Activated T-cell treated with anti-CD3 and anti-CD28 coated beads, Interleukin-2, amount 50 U/mL, for 1 hour (primary cell): ENCODE measurements around the gene TTC12.

Experiments used
- DNase-seq: peaks from one replicate; pipeline ENCODE4 v3.0.0-alpha.2; 2020

The TTC12 gene, protein sequence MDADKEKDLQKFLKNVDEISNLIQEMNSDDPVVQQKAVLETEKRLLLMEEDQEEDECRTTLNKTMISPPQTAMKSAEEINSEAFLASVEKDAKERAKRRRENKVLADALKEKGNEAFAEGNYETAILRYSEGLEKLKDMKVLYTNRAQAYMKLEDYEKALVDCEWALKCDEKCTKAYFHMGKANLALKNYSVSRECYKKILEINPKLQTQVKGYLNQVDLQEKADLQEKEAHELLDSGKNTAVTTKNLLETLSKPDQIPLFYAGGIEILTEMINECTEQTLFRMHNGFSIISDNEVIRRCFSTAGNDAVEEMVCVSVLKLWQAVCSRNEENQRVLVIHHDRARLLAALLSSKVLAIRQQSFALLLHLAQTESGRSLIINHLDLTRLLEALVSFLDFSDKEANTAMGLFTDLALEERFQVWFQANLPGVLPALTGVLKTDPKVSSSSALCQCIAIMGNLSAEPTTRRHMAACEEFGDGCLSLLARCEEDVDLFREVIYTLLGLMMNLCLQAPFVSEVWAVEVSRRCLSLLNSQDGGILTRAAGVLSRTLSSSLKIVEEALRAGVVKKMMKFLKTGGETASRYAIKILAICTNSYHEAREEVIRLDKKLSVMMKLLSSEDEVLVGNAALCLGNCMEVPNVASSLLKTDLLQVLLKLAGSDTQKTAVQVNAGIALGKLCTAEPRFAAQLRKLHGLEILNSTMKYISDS

DNA sequence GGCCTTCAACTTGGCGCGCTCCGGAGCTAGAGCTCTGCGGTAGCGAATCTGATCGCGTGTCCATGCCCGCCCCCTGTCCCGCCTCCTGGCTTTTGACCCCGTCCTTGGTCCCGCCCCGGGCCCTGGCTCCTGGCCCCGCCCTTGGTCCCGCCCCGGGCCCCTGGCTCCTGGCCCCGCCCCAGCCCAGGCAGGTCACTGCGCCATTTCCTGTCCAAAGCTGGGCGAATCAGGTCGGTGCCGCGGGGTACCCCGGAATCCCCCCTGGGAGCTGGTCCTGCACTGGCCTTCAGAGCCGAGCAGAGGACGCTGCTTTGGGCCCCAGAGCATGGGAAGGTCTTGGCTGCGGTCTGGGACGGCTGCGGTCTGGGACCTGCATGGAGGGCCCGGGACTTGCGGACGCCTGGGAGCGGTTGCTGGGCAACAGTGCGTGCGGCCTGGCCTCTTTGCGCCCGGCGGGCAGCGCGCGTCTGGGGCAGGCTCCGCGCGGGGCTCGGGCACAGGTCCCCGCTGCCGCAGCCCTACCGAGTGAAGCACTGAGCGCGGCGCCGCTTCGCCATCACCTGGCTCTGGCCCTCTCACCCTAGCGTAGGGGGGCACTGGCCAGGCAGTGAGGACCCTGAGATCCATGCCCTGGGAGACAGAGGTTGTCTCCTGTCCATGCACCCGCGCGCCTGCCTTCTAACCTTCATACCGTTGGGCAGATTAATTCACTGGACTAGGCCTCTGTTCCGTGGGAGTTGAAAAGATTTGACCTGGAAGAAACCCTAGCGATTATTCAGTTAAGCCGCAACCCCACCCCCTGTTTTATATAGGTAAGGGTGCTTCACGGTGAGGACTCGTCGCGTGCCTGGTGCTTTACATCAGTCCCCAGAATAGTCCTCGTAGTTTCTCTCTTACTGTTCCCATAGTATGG, at the start of gene TTC12:
TTC12 (plus strand) TSS at position 195 of the 913 bp plus-strand sequence. CDS start 1,675 bp downstream, outside the sequence.
- peak; percentile 98 for DNase-seq

DNA sequence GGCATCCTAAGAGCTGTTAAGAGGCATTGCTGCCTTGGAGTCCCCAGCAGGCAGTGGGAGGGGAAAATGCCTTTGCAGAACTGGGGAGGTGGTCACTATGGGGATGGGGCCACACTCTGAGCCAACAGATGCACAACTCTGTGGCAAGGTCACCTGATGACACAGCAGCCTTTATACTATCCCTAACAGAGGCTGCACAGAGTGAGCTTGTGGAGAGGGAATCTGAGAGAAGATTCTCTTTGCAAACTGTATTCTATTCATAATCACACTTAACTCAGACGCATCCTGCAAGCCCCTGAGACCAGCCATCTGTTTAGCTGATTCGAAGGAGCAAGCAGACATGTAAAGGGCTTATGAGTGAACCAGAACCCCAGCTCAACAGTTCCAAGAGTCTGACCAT, 49.0 kb upstream of the TTC12 start:
- no peak for DNase-seq

DNA sequence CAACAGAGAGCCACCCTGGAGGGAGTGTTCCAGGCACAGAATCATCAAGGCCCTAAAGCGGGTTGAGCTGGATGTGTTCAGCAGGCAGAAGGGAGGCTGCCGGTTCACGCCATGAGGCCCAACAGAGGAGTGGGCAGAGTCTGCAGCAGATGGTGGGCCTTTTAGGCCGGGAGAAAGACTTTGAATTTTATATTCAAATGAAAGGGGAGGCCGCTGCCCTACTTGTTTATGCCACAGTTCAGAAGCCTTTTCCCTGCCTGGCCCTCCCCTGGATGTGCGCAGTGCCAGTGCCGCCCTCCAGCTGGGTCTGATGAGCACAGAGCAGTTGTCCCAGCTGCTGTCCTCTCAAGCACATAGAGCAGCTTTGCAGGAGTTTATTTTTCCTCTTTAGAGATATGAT, 46.9 kb upstream of the TTC12 start:
- no peak for DNase-seq

DNA sequence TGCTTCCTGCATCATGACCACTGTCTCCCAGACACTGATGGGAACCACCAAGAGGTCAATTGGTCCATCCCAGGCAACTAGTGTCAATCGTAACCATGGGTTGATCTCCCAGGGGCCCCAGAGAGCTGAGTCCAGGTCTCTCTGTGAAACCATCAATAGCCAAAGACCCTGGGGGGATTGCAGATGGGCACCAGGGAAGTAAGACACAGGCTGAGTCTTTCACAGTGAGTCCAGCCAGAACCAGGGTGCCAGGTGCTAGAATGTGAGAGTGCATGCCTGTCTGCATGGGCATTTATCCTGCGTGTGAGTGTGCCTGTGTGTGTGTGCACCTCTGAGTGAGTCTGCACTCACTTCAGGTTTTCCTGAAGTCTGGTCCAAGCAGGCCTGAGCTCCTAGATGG, 45.3 kb upstream of the TTC12 start:
- no peak for DNase-seq

DNA sequence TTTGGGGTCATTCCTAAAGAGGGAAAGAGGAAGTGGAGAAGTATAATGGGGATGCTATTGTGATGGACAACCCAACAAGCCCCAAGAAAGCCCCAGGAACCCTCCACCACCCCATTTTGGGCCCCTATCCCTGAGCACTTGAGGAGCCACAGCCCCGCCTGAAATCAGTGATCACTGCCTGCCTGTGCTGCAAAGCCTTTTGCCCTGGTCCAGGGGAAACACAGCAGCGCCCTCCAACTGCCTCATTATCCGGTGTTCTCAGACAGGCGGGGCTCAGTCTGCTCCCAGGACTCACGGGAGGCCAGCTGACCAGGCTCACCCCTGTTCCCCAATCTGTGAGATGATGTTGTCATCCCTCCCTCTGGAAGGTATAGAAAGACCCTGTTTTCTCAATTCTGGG, 44.7 kb upstream of the TTC12 start:
- DNase-seq, result no peak

DNA sequence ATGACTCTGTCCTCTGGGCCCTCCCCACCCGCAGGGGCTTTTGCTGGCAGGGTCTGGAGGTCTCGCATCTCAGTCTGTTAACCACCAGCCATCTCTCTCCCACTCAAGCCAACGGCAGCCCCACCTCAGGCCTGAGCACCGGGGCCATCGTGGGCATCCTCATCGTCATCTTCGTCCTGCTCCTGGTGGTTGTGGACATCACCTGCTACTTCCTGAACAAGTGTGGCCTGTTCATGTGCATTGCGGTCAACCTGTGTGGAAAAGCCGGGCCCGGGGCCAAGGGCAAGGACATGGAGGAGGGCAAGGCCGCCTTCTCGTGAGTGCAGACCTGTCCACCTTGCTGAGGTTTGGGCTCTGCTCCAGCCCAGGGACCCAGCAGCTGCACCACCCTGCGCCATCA, 44.3 kb upstream of the TTC12 start:
- no peak for DNase-seq

DNA sequence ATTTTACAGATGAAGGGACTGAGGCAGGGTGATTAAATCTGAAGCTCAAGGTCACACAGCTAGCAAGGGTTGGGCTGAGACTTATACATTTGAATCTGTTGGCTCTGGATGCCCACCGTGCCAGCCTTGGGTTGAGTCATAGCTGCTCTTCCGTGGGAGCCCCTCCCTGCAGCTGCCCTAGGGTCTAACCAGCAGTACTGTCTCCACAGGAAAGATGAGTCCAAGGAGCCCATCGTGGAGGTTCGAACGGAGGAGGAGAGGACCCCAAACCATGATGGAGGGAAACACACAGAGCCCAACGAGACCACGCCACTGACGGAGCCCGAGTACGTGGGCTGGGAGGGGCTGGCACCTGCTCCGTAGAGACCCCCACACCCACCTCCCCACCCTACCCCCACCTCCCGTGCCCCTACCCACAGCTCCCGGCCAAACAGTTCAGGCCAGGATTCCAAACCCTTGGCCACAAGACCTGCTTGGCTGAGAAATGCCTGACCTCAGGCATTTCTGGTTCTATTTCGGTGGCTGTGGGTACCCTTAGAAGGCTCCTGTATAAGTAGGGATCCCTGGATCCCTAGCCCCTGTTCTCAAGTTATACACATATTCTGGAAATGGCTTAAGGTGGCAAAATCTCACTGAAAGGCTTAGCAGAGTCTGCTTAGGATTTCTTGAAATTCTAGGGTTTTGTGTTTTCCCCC, 42.7 kb upstream of the TTC12 start:
- DNase-seq, result no peak

DNA sequence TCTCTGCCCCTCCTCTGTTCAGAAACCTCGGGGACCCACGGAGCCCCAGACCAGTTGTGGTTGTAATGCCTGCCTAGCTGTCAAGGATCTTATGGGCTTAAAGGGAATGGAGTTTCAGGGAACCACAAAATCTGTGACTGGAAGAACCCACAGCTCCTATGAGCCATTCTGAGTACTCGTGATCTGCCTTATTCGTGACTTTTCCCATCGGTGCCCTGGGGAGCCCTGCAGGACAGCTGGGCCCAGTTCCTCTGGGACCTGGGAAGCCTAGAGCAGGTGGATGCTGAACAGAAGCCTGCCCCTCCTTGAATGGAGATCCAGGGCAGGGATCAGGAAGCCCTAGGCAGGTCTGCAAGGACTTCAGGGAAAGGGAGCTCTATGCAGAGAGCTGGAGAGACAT, 42.1 kb upstream of the TTC12 start:
- DNase-seq, result no peak

DNA sequence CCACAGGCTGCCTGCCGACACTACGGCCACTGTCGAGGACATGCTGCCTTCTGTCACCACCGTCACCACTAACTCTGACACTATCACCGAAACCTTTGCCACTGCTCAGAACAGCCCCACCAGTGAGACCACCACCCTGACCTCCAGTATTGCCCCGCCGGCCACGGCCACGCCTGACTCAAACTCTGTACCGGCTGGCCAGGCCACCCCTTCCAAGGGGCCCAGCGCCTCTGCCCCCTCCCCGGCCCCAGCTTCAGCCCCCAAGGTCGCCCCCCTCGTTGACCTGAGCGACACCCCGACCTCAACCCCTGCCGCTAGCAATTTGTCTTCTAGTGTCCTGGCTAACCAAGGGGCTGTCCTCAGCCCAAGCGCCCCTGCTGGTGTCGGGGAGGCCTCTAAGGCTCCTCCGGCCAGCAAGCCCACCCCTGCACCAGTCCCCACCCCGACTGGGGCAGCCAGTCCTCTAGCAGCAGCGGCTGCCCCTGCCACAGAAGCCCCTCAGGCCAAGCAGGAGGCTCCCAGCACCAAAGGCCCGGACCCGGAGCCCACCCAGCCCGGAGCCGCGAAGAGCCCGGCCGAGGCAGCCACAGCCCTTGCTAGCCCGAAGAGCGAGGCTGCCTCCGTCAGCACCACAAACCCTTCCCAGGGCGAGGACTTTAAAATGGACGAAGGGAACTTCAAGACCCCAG, 41.3 kb upstream of the TTC12 start:
- no peak for DNase-seq

DNA sequence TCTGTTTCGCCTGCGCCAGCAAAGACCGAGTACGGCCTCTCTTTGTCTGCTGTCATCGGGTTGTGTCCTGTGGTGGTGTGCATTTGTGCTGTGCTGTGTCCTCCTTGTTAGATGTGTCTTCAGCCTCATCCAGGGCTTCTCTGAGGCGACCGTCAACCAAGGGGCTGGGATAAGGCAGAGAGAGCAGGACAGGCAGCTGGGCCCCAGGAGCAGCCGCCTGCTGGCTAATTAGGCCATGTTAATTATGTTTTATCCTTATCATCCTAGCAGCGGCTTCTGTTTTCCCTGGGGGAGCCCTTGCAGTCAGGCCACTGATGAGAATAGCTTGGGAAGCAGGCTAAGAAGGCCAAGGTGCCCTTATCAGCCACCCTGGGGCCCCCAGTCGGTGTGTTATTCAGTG, 40.7 kb upstream of the TTC12 start:
- DNase-seq, result no peak

DNA sequence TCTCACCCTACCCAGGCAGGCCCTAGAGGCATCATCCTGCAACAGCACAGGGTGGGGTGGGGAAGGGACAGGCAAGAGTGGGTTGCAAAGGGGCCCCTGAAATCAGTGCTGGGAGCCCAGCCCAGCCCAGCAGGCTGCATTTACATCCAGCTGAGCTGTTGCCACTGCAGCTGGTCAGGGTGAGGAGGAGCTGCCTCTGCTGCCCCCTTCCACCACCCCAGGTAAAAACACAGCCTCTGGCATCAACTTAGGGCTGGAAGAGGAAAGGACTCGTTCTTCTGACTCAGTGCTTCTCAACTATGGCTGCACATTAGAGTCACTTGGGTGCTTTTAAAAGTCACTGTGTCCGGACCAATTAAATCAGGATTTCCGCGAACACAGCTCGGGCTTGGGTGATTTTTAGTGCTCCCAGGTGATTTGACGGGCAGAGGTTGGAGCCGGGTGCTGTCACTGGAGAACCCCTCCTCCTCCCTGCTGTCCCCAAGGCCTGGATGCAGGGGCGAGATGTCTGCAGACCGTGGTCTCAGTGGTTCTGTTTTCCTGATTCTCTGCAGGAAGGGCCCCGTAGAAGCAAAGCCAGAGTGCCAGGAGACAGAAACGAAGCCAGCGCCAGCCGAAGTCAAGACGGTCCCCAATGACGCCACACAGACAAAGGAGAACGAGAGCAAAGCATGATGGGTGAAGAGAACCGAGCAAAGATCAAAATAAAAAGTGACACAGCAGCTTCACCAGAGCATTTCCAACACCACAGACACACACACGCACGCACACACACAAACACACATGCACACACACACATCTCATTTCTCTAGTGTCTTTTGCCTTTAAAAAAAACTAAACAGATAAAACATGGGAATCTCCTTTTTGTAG, 39.4 kb upstream of the TTC12 start:
- DNase-seq, result no peak

DNA sequence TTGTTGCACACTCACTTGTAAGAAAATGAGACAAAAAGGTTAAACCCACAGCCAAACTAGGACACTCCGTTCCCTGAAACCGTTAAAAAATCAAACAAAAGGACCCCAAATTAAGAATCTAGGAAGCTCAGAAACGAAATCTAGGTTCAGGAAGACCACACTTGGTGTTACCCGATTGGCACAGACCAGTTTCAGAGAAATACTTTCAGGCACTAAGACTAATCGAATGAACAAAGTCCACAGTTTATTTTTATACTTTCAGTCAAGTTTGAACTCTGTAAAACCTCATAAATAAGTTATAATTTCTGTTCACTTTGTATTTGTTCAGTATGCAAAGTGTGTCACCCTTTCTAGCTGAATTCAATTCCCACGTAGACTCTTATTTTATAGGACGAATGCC, 38.8 kb upstream of the TTC12 start:
- no peak for DNase-seq

DNA sequence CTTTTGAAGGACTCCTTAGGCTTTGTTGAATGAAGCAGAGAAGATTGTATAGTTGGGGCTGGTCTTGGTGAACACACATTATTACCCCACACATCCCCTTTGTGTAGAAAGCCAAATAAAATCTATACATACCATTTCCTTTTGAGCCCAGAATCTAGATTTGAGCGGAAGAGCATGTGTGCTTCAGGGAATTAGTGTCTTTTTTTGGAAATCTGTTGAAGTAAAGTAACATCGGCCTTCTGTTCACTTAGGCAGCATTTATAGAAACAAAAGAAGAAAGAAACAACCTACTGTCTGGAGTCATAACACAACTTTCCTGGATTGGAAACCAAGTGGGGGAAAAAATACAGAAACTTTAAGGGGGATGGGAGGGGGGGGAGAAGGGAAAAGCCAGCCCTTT, 37.9 kb upstream of the TTC12 start:
- no peak for DNase-seq

DNA sequence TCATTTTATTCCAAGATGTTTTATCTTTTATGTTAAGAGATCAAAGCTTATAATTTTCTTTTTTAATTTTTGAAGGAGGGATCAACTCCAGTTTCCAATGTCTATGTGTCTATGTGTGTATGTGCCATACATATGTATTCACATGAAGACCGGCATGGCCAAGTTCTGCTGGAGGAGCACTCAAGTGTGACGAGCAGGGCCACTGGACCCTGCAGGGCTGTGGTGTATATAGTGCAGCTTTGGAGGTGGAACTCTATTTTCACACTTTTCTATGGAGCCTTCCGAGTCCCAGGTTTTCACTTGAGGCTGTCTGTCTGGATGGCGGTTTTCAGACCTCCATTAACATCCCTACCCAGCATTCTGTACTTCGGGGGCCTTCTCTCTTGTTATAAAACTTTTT, 36.5 kb upstream of the TTC12 start:
- DNase-seq, result no peak

DNA sequence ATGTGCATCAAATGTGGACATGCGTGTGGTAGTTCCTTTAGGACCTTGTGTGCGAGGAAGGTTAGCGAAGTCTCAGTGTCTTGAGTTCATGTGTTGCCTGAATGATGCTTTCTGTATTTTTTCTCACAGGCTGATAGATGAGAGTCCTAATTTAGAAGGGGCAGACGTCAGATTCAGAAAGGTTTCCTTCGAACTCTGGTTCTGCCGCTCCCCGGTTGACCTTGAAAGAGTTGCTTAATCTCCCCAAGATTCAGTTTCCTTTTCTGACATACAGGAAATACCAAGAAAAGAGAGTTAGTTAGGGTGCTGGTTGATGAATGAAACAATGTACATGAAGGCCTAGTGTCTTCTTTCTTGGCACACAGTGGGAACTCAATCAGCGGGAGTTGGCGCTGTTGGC, 35.9 kb upstream of the TTC12 start:
- DNase-seq, result no peak

DNA sequence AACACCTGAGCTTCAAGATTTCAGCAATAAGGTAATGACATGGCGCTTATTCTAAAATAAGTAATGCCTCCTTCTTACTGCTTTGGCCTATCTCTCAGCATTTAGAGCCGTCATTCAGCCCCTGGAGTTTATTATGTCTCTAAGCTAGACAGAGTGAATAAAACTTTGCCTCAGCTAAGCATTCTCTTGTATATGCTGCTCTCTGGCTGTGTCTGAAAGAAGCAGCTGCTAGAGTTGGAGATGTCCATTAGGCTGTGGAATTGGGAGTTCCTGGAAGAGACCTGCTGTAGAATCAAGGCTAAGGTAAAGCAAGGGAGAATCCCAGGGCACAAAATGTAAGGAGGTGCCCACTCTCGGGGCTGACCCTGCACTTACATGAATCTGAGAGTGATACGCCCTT, 35.5 kb upstream of the TTC12 start:
- DNase-seq, result no peak

DNA sequence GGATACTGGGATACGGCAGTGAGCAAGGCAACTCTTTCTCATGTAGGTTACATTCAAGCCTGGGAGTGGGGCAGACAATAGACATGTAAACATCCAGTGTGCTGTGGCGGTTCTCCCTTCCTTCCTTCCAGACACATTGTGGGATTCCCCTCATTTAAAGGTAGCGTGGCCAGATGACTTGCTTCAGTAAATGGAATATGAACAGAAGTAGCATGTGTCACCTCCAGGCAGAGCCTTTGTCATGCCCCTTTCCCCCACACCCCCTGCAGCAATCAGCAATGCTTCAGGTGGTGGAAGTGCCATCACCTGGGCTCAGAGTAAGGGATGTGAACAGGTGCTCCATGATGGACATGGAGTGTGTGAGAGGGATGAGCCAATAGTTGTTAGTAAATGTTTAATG, 34.8 kb upstream of the TTC12 start:
- DNase-seq, result no peak

DNA sequence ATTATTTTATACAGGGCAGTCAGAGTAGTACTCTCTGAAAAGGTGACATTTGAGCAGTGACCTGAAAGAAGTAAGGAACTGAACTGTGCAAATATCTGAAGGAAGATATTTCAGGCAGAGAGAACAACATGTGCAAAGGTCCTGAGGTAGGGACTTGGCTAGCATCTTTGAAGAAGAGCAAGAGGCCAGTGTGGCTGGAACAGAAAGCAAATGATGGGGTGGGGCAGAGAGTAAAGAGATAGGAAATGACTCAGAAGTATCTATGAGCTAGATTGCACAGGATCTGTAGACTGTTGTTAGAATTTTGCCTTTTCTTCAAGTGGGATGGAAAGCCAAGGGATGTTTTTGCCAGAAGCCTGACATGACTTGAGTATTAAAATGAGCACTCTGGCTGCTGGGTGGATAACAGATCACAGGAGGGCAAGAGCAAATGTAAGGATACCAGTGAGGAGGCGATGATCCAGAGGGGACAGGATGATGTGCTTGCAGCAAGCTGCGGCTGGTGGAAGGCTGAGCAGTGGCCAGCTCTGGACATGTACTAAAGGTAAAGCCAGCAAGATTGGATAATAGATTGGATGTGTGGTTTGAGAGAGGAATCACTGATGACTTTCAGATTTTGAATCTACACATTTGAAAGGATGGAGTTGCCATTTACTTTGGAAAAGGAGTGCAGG, 33.2 kb upstream of the TTC12 start:
- no peak for DNase-seq

DNA sequence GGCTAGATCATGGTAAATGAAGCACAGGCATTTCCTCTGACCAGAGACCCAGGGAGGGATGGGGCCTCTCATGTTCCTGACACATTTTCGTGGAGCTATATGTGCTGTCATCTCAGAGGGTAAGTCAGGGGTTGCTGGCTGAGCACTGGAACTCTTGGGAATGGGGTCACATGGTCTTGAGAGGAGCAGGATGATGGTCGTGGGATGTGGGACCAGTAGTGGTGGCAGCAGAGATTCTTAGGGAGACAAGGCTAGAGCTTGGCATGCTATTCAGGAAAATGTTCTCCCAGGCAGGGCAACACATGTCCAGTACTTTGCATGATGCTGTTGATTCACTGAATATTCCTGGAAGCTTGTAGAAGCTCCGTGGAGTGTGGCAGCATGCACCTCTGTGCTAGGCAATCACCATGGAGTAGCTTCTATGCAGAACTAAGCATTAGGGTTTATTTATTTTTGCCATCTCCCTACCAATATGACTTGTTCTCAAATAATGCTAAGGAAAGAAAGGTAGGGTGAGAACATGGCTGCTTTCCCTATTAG, 31.4 kb upstream of the TTC12 start:
- DNase-seq, result no peak

DNA sequence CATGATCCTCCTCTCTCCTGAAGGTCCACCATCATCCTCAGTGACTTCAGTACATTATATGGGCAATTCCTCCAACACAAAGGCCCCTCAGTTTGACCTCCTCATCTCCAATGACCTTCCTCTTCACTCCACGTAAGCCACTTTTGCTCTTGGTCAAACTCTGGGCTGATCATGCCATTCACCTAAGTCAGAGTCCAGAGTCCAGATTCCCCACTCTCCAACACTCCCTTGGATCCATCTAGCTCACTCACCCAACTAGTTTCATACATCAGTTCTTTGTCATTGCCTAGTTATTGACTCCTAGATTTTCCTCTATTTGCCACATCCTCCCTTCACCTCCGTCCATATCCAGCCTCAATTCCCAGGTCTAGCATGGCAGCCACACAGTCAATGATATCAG, 30.5 kb upstream of the TTC12 start:
- DNase-seq, result no peak
